Islet of Langerhans (tissue), 1 donor: Measurements from ENCODE around the gene GATA3.
"Not testable (repeated sequence)": the region's sequence is repeated elsewhere in the genome, so short reads cannot be mapped to it uniquely, and the experiment has no call there.

Source experiments
- FAIRE-seq: peaks from one replicate; lab custom pipeline; 2011; peaks lifted over from hg19 to GRCh38; lab: Jason Lieb, UNC

The GATA3 gene

DNA sequence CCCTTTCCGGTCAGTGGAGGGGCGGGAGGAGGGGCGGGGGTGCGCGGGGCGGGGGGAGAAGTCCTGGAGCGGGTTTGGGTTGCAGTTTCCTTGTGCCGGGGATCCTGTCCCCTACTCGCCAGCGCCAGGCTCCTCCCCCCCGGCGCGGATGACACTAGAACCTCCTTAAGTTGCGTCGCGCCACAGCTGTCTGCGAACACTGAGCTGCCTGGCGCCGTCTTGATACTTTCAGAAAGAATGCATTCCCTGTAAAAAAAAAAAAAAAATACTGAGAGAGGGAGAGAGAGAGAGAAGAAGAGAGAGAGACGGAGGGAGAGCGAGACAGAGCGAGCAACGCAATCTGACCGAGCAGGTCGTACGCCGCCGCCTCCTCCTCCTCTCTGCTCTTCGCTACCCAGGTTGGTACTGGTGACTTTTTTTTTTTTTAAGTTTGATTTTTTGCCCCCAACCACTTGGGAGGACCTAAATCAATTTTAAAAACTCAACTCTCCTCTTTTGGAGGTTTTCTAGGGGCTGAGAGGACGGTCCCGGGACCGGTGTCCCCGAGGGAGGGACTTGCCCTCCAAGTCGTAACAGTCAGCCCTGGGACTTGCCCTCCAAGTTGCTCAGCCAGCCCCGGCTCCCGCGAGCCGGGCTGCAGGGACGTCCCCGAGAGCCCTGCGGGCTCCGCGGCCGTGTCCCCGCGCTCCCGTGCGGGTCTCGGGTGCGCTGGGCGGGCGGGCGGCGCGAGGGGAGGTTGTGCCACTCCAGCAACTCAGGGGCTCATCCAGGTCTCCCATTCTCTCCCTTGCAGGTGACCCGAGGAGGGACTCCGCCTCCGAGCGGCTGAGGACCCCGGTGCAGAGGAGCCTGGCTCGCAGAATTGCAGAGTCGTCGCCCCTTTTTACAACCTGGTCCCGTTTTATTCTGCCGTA, at the start of gene GATA3:
TSS of gene GATA3 (plus strand) at position 195 of the 914 bp plus-strand sequence. CDS start 968 bp downstream, outside the sequence.
- no peak for FAIRE-seq

DNA sequence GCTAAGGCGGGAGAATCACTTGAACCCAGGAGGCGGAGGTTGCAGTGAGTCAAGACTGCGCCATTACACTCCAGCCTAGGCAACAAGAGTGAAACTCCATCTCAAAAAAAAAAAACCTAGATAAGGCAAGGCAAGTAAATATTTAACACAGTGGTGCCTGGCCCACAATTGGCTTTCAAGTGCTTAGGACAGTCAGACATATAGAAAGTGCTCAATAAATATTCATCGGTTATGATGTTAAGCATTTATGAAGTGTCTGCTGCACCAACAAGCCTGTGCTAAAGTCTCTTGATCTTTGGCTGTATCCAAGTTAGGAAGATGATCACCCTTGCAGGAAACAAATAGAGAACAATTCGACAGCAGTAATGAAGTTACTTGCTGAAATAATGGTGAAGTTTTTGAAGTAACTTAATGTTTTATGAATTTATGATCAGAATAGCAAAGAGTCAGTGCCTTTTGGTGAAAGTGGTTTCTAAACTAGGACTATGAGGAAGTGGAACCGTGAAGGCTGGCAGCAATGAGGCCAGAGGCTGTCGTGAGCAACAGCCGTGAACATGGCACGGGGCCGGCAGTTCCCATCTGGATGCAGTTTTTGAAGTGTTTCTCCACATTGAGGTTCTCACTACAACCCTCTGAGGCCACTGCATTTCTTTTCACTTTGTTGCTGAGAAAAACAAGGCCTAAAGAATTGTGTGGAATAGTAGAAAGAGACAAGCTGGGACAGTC, 48.1 kb upstream of the GATA3 start:
- FAIRE-seq, result no peak

DNA sequence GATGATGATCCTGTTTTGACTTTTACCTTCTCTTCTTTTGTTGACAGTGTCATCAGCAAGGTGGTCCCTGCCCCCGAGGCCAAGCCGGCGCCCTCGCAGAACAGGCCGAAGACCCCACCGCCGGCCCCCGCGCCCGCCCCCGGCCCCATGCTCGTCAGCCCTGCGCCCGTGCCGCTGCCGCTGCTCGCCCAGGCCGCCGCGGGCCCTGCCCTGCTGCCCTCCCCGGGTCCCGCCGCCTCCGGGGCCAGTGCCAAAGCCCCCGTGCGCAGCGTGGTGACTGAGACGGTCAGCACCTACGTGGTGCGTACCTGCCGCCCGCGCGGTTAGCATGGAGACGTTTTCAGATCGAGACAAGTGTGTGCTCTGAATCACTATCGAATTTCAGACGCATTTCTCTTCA, 45.5 kb upstream of the GATA3 start:
- no peak for FAIRE-seq

DNA sequence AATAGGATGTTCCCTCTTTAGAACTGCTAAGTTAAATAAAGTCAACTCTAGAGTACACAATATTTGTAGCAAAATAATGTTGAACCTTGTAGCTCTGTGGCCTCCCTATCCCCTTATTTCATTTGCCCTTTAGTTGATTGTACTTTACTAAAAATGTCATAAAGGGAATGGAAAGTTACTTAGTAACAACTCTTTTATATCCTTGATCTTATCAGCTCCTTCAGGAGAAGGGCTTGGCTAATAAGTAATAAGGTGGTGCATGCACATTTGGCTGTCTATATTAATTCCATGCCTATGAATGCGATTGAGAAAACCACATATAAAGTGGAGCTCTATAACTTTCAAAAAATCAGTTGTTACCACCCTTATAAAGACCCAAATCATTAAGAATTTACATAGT, 41.5 kb upstream of the GATA3 start:
- no peak for FAIRE-seq

DNA sequence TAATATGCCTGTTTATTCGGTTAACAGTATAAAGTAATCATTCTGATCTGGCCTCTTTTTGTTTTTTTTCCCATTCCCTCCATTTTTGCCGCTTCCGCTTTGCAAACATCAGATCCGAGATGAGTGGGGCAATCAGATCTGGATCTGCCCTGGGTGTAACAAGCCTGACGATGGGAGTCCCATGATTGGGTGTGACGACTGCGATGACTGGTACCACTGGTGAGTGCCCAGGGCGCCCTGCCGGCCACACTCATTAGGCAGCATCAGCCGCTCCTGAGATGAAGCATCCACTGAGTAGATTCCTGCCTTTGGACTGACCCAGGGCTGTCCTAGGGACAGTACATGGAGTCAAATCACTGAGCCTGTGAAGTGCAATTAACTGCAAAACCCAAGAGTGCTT, 40.9 kb upstream of the GATA3 start:
- FAIRE-seq, result no peak

DNA sequence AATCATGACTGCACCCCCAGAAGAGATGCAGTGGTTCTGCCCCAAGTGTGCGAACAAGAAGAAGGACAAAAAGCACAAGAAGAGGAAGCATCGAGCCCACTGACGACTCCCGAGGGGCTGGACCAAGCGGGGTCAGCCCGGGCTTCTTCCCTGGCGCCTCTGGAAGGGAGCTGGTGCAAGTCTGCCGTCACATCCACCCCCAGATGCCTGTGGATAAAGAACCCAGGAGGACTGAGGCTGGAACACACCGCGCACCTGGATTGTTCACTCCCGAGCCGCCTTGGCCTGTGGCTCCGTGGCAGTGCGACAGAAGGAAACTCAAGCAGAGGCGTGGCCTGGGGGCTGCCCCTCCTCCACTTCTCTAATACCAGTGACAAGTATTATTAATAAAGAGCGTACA, 39.8 kb upstream of the GATA3 start:
- FAIRE-seq, result no peak

DNA sequence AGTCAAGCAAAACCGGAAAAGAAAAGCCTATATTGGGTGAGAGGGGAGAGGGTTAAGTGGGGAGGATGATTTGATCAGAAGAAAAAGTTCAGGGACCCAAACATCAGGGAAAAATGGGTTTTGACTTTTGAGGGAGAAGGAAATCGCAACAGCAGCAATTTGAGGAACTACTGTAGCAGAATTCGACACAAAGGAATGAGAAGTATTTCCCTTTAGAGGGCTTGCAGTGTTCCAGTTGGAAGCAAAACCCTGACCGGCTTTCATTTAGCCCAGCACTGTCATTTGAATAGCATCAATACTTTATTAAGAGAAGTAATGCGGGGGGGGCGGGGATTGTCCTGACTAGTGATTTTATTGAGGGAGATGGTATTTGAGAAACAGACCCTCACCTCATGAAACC, 37.2 kb upstream of the GATA3 start:
- no peak for FAIRE-seq

DNA sequence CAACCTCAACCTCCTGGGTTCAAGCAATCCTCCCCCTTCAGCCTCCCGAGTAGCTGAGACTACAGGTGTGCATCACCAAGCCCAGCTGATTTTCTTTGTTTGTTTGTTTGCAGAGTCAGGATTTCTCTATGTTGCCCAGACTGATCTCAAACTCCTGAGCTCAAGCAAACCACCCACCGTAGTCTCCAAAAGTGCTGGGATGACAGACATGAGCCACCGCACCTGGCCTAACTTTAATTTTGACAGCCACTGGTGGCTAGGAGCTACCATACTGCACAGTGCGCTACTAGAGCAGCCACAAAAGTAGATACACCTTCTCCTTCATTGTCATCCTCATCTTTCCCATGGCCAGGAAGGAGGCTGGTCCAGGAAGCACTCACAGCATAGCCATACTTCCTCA, 31.2 kb upstream of the GATA3 start:
- FAIRE-seq, result no peak

DNA sequence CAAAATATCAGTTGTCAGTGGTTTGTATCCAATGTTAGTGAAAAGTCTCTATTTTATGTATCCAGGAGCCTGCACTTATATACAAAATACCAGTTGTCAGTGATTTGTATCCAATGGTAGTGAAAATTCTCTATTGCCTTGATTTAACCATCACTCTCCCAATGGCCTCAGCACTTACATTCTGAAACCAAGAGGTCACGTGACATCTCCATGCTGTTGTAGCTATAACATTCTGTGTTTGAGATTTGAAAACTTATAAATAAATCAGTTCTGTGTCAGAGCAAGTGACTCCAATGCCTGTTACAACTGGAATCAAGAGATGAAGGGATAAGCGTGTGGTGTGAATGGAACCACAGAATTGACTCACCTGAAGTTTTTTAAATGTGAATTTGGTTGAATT, 30.6 kb upstream of the GATA3 start:
- no peak for FAIRE-seq

DNA sequence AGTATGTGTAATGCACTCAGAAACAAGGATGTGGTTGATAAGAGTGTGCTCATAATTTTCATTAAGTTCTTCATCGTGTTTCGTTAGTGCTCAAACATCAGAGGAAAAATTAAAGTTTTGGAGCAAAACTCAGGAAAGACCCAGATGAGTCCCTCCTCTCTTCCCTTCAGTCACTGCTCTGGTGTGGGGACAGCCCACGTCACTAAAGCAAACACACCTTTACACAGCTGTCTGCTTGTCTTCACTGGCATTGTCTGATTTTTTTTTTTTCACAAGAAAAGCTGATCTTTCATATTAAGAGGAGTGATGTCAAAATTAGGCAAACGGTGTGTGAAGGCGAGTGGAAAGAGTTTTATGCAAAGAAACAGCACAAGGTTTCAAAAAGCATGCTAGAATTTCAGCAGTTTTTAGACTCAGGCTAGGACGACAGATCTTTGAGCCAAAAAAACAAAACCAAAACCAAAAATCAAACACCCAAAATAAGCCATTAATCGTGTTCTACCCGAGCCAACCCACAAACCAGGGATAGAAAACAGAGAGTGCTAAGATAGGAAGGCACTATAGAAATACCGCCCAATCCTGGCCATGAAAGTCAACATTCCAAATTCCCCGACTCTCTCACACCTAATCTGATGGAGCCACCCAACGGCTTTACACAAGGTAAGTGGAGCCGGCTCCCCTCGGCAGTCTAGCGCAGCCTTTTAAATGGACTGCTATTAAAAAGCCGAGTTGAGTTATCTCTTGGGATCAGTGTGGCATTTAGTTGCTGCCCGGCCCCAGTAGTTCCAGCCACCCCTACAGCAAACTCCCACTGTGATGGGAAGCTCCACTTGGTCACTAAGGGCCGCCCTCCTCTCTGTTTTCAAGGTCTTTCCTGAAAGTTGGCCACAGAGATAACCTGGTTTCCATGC, 27.9 kb upstream of the GATA3 start:
- FAIRE-seq, result no peak

DNA sequence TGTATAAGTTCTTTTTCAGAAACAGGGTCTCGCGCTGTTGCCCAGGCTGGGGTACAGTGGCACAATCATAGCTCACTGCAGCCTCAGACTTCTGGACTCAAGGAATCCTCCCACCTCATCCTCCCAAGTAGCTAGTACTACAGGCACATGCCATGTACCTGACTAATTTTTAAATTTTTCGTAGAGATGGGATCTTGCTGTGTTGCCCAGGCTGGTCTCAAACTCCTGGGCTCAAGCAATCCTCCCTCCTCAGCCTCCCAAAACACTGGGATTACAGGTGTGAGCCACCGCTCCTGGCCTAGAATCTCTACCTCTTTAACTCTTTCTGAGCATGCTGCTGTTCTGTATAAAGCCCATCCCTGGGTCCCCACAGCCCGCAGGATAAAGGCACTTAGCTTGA, 23.3 kb upstream of the GATA3 start:
- FAIRE-seq, result not testable (repeated sequence)

DNA sequence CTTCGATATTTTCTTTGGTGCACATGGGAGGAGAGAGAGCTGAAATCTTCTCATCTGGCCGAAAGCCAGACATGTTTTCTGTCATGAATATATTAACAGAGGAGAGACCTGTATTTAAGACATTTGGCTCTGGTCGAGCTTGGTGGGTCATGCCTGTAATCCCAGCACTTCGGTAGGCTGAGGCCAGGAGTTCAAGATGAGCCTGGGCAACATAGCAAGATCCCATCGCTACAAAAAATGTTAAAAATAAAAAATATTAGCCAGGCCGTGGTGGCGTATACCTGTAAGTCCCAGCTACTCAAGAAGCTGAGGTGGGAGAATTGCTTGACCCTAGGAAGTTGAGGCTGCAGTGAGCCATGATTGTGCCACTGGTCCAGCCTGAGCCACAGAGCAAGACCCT, 21.9 kb upstream of the GATA3 start:
- no peak for FAIRE-seq

DNA sequence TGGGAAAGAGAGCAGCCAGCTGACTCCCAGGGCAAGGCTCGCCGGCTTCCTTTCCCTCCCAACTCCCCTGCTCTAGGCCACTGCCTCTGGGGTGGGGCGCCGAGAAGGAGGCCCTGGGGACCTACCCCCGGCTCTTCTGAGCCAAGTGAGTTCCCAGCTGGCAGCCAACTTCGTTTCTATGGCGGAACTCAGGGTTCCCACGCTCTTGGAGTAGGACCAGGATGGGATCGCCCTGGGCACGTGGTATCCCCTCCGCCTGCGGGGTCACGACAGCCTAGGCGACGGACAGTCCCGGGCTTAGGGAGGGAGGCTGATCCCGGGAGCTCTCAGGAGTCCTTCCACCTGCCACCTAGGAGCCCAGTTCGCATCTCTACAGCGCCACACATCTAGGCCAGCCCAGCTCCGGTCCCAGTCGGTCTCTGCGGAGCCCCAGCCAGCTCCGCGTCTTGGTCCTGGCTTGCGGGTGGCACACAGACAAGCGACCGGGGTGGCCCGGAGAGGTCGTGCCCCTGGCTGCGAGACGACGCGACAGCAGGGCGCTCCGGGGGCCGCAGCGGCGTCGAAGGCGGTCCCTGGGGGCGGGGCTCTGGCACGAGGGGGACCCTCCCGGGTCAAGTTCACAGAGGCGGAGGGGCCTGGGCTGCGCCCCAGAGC, 20.5 kb upstream of the GATA3 start:
- no peak for FAIRE-seq

DNA sequence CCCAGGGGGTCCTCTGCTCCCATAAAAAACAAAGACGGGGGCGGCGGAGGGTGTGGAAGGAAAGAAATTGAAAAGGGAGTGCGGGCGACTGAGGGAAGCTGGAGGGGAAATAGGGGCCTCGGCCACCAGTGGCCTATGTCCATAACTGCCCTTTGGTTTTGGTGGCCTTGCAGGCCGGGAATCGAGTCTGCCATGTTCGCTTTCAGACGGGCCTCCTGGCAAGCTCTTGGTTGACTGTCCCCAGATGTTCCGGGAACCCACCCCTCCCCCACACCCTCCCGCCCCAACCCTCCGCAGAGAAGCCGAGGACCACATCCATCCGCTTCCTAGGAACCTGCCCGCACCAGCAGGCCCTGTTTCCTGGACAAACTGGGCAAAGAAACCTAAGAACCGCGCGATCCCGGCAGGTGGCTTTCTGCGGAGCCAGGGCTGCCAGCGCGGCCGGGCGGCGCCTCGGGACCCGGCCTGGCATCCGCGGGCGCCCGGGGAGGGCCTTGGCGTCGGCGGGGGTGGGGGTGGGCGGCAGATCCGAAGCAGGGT, 20.0 kb upstream of the GATA3 start:
- FAIRE-seq, result no peak

DNA sequence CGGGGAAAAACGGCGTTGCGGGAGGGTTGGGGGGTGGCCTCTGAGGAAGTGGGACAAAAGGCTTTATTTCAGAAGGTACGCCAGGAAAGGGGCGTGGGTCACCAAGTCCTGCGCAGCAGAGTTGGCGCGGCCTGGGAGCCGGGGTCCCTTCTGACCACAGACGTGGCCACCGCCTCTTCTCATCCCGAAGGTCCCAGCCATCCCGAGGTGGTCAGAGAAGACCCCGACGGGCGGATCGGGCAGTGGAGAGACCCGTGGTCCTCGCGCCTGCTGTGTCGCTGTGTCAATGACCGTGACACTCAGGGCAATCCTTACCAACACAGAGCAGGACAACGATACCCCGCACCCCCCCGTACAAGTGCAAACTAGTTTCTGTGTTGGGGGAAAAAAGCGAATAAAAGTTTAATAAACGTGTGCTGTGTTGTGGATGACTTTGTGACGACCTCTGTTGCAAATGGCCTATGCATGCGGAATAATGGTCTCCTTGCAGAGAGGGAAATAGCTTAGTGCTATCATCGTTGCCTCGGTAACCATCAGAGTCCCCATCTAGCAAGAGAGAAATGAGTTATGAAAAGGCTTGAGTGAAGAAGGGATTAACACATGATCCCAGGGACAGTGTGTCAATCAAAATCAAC, 19.4 kb upstream of the GATA3 start:
- no peak for FAIRE-seq

DNA sequence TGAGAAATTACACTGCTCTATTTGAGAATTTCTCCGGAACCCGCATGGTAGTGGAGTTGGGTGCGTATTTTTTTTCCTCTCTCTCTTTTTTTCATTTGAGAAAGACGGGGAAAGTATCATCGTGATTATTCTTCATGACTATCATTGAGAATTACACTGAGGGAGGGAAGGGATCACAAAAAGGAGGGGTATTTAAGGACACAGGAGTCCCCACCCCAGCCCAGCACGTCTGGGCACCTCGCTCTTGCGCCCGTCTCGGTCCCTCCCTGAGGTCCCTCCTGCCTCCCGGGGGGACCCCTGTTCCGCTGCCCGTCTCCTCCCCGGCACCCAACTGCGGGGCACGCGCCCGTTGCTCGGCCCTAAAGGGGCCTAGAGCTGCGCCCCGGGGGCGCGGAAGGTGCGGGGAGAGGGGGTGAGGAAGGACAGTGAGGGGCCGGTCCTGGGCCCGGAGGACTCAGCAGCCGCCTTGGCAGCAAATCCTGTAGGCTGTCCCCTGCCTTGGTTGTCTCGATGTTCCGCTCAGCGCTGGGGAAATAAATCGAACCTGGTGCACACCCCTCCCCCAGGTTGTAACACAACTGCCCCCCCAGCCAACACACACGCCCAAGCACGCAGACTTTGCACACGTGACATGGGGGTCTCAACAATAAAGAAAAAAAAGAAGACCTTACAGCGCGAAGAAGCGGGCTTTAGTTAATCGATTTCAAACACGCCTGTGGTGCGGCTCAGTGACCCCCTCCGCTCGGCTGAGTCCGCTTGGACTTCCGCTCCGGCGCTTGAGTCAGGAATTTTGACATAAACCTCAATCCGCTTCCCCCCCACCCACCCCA, 18.6 kb upstream of the GATA3 start:
- no peak for FAIRE-seq

DNA sequence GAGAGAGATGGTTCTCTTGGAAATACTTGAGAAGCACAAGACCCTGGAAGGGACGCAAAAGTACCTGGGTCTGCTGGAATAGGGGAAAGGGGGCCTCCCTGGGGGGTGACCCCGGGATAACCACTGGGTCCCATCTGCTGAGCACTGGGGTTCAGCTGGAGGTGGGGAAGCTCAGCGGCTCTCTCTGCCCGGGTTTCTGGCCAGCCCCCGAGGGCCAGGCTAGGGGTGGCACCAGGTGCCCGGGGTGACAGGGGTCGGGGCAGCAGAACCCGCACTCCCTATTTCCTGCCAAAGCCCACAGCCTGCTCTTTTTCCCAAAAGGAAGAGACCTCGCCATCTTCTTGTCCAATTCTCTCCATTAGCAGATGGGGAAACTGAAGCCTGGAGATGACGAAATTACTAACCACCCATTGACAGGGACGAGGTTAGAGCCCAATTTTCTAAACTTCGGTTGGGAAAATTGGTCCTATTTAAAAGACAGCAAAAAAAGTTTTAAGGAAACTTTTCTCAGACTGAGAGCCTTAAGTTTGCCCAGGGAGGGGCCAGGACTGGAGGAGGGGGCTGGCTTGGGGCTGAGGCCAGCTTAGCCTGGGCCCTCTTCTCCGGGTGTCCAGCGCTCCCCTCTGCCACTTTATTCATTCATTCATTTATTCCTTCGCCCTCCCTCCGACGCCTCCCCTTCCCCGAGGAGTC, 17.8 kb upstream of the GATA3 start:
- no peak for FAIRE-seq

DNA sequence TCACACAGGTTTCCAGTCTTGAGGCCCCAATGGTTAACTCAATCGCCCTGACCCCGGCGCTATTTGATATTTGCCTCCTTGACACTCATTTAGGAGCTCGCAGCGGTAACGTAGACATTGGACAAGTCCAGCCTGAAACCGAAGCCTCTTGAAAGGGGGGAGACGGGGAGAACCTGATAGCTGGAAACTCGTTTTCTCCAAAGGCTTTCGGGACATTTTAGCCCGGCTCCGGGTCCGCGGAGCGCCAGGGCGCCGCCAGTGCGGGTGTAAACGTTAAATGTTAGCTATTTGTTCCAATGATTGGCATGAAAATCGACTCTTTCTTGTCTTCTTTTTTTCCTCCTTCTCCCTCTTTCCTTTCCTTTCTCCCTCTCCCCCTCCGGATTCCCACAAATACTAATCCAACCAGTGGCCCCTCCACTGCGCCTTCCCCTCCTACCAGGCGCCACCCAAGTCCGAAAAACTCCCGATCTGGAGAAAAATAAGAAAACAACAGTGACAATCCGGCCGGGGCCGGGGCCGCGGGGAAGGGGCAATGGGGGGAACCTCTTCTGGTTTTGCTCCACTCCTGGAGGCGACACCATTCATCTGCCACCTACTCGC, 17.2 kb upstream of the GATA3 start:
- FAIRE-seq, result no peak
